Neutrophil (primary cell): ENCODE data around the gene OLIG2.

Experiments used
- H3K27ac ChIP-seq: fragments of 200-600 bp; sonication (generic); 2 replicates; pipeline ENCODE4 v1.5.1; 2016; ENCODE audit warnings: mild to moderate bottlenecking, moderate library complexity
- H3K27me3 ChIP-seq: fragments of 200-600 bp; sonication (generic); 2 replicates; pipeline ENCODE4 v1.6.0; 2016; ENCODE audit warnings: mild to moderate bottlenecking
- H3K36me3 ChIP-seq: fragments of 200-600 bp; sonication (generic); 2 replicates; pipeline ENCODE4 v1.5.1; 2017
- H3K4me1 ChIP-seq, 2 experiments: fragments of 200-600 bp in 1 of 2; sonication (generic) in 1 of 2; 1 replicate in 1 of 2; 2 replicates in 1 of 2; pipeline versions ENCODE4 v1.5.1 to v1.6.1; 2013 to 2016; ENCODE audit warnings: low read depth in 1 of 2, low read length in 1 of 2, mild to moderate bottlenecking in 1 of 2, moderate library complexity in 1 of 2; ENCODE audit not compliant: control insufficient read depth in 1 of 2, insufficient read depth in 1 of 2
- H3K4me3 ChIP-seq, 2 experiments: fragments of 200-600 bp in 1 of 2; sonication (generic) in 1 of 2; 1 replicate in 1 of 2; 2 replicates in 1 of 2; pipeline ENCODE4 v1.5.1; 2013 to 2016; ENCODE audit warnings: low read depth in 1 of 2, low read length in 1 of 2, mild to moderate bottlenecking in 1 of 2, moderate library complexity in 1 of 2
- H3K9me3 ChIP-seq: fragments of 200-600 bp; sonication (generic); 2 replicates; pipeline ENCODE4 v1.5.1; 2016
- TF ChIP-seq, protein P1 (sequence below): fragments of 200-600 bp; sonication (generic); IDR thresholded peaks from 2 replicates; pipeline ENCODE4 v1.5.1; 2016; ENCODE audit warnings: antibody characterized with exemption

Gene OLIG2

DNA sequence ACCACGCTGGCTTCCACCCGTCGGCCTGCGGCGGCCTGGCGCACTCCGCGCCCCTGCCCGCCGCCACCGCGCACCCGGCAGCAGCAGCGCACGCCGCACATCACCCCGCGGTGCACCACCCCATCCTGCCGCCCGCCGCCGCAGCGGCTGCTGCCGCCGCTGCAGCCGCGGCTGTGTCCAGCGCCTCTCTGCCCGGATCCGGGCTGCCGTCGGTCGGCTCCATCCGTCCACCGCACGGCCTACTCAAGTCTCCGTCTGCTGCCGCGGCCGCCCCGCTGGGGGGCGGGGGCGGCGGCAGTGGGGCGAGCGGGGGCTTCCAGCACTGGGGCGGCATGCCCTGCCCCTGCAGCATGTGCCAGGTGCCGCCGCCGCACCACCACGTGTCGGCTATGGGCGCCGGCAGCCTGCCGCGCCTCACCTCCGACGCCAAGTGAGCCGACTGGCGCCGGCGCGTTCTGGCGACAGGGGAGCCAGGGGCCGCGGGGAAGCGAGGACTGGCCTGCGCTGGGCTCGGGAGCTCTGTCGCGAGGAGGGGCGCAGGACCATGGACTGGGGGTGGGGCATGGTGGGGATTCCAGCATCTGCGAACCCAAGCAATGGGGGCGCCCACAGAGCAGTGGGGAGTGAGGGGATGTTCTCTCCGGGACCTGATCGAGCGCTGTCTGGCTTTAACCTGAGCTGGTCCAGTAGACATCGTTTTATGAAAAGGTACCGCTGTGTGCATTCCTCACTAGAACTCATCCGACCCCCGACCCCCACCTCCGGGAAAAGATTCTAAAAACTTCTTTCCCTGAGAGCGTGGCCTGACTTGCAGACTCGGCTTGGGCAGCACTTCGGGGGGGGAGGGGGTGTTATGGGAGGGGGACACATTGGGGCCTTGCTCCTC is 1.9 kb downstream of the OLIG2 start:
- peak overlapping the region; percentile 40 to 52 for H3K4me3 ChIP-seq
- H3K27me3 ChIP-seq: peaks cover 100% of the 10 kb centered on the region
- H3K27ac ChIP-seq: no peak overlapping the region
- no peaks in the 10 kb centered on the region for H3K36me3 ChIP-seq
- H3K9me3 ChIP-seq: no peaks in the 10 kb centered on the region
- TF ChIP-seq, protein P1, sequence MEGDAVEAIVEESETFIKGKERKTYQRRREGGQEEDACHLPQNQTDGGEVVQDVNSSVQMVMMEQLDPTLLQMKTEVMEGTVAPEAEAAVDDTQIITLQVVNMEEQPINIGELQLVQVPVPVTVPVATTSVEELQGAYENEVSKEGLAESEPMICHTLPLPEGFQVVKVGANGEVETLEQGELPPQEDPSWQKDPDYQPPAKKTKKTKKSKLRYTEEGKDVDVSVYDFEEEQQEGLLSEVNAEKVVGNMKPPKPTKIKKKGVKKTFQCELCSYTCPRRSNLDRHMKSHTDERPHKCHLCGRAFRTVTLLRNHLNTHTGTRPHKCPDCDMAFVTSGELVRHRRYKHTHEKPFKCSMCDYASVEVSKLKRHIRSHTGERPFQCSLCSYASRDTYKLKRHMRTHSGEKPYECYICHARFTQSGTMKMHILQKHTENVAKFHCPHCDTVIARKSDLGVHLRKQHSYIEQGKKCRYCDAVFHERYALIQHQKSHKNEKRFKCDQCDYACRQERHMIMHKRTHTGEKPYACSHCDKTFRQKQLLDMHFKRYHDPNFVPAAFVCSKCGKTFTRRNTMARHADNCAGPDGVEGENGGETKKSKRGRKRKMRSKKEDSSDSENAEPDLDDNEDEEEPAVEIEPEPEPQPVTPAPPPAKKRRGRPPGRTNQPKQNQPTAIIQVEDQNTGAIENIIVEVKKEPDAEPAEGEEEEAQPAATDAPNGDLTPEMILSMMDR: no peak
- peaks cover 68 to 71% of the 10 kb centered on the region in 2 experiments for H3K4me1 ChIP-seq

DNA sequence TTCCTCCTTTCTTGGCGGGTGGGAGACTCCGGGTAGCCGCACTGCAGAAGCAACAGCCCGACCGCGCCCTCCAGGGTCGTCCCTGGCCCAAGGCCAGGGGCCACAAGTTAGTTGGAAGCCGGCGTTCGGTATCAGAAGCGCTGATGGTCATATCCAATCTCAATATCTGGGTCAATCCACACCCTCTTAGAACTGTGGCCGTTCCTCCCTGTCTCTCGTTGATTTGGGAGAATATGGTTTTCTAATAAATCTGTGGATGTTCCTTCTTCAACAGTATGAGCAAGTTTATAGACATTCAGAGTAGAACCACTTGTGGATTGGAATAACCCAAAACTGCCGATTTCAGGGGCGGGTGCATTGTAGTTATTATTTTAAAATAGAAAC is 2.5 kb downstream of the OLIG2 start:
- TF ChIP-seq, protein P1: no peak
- Histone ChIP-seq H3K27me3 (peaks cover 100% of the 10 kb centered on the region), H3K9me3 (no peaks in the 10 kb centered on the region), H3K27ac (no peak overlapping the region), H3K4me1 (peaks cover 62 to 65% of the 10 kb centered on the region in 2 experiments), H3K36me3 (no peaks in the 10 kb centered on the region), H3K4me3 (peak overlapping the region in 1 of 2 experiments; percentile 52)

DNA sequence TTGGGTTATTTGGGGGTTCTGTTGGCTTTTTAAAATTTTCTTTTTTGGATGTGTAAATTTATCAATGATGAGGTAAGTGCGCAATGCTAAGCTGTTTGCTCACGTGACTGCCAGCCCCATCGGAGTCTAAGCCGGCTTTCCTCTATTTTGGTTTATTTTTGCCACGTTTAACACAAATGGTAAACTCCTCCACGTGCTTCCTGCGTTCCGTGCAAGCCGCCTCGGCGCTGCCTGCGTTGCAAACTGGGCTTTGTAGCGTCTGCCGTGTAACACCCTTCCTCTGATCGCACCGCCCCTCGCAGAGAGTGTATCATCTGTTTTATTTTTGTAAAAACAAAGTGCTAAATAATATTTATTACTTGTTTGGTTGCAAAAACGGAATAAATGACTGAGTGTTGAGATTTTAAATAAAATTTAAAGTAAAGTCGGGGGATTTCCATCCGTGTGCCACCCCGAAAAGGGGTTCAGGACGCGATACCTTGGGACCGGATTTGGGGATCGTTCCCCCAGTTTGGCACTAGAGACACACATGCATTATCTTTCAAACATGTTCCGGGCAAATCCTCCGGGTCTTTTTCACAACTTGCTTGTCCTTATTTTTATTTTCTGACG is 3.1 kb downstream of the OLIG2 start:
- peaks cover 100% of the 10 kb centered on the region for H3K27me3 ChIP-seq
- H3K9me3 ChIP-seq: no peaks in the 10 kb centered on the region
- H3K4me1 ChIP-seq: peaks cover 59% of the 10 kb centered on the region in 2 experiments
- TF ChIP-seq, protein P1: no peak
- H3K27ac ChIP-seq: no peak overlapping the region
- H3K36me3 ChIP-seq: no peaks in the 10 kb centered on the region
- H3K4me3 ChIP-seq: peak overlapping the region; percentile 18 to 33

DNA sequence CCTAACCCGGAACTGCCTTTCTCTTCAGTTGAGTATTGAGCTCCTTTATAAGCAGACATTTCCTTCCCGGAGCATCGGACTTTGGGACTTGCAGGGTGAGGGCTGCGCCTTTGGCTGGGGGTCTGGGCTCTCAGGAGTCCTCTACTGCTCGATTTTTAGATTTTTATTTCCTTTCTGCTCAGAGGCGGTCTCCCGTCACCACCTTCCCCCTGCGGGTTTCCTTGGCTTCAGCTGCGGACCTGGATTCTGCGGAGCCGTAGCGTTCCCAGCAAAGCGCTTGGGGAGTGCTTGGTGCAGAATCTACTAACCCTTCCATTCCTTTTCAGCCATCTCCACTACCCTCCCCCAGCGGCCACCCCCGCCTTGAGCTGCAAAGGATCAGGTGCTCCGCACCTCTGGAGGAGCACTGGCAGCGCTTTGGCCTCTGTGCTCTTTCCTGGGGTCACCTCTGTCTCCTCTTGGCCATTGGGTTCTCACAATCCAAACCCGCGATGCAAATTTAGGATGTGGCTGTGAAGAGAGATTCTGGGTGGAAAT is 3.7 kb downstream of the OLIG2 start:
- peaks cover 100% of the 10 kb centered on the region for H3K27me3 ChIP-seq

DNA sequence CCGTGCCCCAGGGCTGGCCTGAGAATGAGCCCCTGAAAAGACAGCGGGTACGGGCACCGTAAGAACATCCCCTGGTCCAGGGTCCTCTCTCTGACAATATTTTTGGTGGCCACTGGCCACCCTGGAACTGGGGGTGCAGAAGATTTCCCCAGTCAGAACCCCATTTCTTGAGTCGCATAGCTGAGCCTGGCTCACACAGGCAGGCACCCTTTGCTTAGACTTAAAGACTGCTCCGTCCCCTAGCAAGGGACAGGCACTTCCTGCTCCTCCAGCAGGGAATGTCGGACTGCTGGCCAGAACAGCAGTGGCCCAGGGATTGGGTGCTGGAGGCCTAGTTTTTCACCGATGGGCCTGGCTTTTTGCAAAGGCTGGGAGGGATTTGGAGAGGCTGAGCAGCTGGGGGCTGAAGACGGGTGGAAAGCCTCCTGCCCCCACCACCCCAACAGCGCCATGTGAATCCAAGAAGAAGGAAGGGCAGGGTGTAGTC is 4.3 kb downstream of the OLIG2 start:
- peaks cover 48% of the 10 kb centered on the region in 2 experiments for H3K4me1 ChIP-seq
- no peak overlapping the region for H3K4me3 ChIP-seq
- no peaks in the 10 kb centered on the region for H3K9me3 ChIP-seq
- H3K36me3 ChIP-seq: no peaks in the 10 kb centered on the region
- peaks cover 95% of the 10 kb centered on the region for H3K27me3 ChIP-seq
- TF ChIP-seq, protein P1: no peak
- H3K27ac ChIP-seq: no peak overlapping the region

More for the DNA sequence above, 3.7 kb downstream of the OLIG2 start:
- Histone ChIP-seq H3K36me3 (no peaks in the 10 kb centered on the region), H3K9me3 (no peaks in the 10 kb centered on the region), H3K4me3 (peak overlapping the region; percentile 18 to 33), H3K4me1 (peaks cover 53 to 54% of the 10 kb centered on the region in 2 experiments), H3K27ac (no peak overlapping the region)
- TF ChIP-seq, protein P1: no peak
